HG02571 (cell line): Measurements from ENCODE around the gene FGF14.

Experiments used
- ATAC-seq: cut with Tn5 transposase; IDR thresholded peaks from one replicate; pipeline ENCODE4 v1.9.1; 2021; ENCODE audit warnings: mild to moderate bottlenecking, moderate library complexity; ENCODE audit not compliant: unreplicated experiment

The FGF14 gene

DNA sequence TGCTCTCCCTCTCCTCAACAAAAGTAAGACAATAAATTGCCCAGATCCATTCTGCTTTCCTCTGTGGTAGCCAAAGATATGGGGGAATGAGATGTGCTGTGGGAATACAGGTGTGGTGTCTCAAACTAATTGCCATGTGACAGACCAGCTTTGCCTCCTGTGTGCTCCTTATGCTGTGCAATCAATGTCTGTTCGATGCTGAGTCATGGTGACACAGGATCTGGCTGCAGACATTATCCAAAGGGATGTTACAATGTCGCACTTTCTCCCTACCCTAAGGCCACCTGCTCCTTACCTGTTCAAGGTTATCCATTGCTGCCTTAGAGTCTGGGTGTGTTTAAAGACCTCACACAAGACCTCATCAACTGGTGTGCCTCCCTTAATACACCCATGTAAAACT is 32.5 kb downstream of the FGF14 start:
- no peak for ATAC-seq

DNA sequence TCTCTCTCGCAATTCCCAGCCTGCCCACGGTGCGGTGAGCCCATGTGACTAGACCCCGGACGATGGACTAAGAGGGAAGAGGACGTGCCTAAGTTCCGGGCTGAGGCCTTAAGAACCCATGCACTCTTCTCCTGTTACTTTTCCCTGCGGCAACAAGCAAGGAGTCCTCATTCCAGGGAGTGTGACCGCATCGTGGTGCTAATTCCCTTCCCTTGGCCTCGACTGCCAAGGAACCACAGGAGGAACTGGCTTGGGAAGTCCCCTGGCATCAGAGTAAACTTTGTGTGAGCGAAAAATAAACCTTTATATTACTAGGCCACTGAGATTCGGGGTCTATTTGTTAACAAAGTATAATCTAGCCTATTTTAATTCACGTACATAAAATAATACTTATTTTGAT is 34.0 kb downstream of the FGF14 start:
- no peak for ATAC-seq

DNA sequence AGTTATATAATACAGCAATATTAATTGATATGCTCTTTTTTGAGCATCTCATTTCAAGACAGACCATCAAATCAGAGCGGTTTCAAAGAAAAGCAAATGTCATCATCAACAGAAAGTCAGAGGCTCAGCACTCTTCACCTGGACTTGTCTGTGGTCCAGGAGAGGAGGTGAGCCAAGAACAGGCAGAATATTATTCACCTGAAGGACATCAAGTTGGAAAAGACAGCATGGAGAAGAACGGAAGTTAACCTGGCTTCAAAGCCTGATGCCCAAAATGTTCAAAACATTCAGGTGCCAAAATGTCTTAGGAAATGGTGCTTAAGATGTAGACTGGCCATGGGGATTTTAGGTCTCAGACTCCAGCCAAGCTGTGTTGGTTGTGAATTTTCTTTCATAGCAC is 40.7 kb downstream of the FGF14 start:
- ATAC-seq = no peak

DNA sequence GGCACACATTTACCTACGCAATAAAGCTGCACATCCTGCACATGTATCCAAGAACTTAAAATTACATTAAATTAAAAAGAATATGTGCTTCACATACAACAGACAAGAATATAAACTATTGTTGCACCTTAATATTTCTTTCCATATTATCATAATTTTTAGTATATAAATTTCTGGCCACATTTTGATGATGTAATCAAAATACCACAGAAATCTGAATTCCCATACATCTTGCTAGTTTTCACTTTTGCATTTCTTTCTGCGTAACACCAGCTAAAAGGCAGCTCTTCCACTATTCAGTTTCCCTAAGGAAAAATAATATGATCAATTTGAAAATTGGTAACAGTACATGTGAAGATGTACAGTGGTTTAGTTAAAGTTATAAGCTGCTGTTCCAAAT is 42.6 kb downstream of the FGF14 start:
- ATAC-seq = no peak

DNA sequence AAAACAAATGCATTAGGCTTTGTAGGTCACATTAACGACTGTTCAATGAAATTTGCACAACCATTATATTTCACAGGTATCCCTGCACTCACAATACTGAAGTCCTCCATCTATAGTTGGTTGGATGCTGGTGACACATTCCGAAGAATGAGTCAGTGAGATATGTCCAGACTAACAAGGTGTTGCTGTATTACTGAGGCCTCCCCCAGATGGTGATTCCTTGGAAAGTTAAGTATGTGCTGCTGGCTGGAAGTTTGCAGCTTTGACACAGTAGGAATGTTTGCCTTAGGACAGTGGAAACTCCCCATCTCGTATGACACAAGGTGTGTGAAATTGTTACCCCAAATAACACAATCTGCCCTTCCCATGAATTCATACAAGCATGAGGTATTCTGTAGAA is 46.6 kb downstream of the FGF14 start:
- no peak for ATAC-seq

DNA sequence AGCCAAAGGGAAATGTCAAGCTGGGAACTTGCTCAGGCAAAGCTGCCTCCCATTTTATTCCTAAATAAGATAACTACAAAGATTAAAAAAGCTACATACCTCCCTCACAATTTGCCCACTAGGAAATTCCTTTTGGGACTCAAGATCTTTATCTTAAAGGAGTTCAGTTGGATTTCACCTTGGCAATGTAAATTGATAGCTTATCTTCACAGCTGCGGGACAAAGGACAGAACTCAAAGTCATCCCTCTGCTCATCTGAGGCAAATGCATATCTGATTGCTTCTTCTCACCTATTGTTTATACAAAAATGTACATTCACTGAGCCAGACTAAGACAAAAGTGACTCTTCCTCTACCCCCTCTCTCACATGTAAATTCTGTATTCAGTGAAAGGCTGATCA is 47.8 kb downstream of the FGF14 start:
- ATAC-seq = no peak

DNA sequence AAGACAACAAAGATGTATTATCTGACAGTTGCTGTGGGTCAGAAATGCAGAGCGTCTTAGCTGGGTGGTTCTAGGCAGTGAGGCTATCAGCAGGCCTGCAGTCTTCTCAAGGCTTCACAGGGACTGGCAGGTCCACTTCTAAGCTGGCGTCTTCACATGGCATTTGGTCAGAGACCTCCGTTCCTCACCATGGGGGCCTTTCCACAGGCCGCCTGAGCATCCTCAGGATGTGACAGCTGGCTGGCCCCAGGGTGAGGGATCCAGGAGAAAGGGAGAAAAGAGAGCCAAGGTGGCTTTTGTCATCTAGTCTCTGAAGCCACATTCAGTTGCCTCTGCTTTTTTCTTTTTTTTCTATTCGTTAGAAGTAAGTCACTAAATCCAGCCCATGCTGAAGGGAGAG is 50.3 kb downstream of the FGF14 start:
- ATAC-seq = no peak

DNA sequence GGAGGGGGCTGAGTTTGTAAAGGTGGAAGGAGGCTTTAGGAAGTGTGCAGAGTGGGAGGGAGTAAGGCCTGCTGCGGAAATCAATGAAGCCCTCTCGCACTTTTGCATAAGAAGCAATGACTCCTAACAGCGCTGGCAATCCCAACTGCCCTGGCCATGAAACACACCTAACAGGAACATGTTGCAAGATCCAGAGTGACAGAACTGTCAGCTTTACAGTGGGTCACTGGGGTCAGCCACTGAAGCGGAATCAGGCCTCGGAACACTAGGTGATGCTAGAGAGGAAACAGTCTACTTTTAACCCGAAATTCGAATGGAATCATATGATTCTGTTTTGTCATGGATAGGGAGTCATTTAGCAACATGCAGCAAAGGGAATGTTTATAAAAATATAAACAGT is 54.4 kb downstream of the FGF14 start:
- ATAC-seq = no peak

DNA sequence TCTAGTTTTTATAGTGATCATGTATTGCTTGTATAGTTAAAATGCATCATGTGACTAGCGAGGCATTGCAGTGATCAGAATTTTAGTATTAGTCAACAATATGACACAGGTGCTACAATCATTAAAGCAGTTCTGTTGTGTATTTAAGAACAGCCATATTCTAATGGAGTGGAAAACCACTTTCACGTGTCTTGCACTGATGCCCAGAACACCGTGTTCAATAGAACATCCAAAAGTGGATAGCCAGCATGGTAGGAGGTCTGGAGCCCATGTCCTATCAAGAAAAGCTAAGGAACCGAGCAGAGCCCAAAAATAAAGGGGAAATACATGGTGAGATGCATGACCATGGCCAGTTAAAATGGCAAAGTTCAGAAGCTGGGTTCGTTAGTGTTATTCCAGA is 55.1 kb downstream of the FGF14 start:
- no peak for ATAC-seq

DNA sequence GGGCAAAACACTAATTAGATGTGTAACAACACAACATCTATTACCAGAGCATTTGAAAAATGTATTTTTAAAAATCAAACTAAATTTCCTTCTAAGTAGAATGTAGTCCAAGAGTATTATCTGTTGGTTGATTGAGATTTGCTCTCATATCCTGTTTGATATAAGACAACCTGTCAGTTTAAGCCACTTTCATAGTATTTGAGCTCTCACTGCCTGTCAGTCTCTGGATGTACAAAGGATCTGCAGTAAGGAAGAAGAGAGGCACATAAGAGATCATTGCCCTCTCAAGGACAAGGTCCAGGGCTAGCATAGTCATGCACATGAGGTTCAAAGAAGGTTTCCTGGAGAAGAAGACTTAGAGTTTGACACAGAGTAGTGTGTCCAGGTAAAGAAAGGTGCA is 57.4 kb downstream of the FGF14 start:
- ATAC-seq = no peak

DNA sequence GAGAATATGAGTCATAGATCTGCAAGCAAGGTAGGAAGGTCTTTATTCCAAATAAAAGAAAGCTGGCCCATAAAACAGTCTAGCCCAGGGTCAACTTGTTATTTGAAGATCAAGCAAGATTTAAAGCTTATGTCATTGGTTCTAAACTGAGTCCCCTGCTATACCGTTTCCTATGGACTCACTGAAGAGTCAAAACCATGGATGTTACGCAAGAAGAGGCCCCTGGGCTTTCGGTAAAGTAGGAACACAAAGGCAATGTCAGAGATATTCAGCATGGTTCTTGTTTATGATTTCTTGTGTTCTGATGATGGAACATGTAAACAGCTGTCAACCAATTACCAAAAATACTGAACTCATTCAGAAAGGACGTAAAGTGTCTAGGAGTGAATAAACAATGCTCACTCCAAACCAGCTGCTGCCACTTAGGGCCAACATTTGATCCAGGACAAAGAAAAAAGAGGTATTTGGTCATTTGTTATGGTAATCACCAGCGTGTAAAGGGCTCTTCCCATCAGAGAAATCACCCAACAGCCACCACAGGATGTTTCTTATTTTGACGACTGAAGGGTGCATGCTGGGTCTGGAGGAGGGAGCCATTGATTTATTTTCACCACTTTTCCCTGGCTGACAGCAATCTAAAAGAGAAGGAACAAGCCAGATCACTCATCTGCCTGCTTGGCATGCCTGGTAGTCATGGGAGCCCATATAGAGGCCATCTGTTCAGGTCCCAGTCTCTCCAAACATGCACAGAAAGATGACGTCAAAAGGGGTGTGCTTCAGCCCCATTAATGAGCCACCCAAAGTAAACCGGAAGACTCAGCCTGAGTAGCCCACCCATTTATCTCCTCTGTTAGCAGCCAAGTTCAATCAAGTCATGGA is 68.3 kb downstream of the FGF14 start:
- ATAC-seq = no peak

DNA sequence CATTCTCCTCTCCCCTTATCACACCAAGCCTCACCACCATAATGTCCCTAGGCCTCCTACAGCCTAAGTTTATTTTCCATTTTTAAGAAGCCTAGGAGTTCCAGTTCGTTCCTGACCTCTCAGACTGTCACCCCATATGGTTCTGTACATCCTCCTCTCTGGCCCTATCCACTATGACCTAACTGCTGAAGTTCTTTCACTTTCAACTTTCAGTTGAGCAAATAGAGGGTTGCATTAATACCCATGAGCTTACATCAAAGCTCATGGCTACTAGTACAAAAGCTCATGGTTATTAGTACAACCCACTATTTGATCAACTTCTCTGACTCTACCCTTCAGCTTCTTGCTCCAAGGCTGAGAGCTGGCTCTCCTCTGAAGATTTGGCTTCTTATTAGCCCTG is 72.9 kb downstream of the FGF14 start:
- no peak for ATAC-seq

DNA sequence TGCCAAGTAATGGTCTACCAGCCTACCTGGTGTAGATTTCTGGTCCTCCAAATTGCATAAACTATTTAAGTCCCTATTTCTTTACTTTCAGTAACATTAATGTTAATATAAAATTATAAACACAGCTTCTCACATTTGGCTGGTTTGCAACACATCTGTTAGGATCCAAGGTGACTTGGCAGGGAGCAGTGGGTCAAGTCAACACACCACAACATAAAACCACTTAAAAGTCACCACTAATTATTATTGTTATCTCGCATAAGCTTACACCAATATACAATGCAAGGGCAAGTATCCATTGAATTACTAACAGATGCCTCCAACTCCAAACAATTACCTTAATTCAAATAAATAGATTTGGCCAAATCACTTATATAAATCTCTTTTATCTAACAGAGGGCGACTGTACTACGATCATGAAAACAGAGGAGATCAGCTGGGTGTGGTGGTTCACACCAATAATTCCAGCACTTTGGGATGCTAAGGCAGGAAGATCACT is 74.7 kb downstream of the FGF14 start:
- no peak for ATAC-seq

DNA sequence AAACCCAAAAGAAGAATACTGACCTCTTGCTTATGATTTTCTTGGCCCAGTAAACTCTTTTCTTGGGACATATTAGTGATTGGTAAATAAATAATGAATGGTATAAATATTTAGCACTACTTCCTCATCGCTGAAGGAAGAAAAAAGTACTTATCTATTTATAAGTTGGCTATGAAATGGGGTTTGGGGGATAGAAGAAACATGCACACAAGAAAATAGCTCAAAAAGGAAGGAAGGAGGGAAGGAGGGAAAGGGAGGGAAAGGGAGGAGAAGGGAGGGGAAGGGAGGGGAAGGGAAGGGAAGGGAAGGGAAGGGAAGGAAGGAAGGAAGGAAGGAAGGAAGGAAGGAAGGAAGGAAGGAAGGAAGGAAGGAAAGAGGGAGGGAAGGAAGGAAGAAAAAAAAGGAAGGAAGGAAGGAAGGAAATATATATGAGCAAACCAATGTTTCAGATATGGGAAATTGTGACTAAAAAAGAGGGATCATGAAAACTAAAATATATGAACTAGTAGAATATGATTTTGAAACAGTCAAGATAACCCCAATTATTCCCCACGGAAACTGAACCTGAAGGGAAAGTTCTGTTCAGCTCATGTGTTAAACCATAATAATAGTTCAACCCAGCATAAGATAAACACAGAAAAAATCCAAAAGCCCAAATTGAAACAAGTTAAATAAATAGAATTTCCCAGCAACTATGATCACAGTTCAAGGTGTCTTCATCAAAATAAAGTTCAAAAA is 75.3 kb downstream of the FGF14 start:
- ATAC-seq = no peak

DNA sequence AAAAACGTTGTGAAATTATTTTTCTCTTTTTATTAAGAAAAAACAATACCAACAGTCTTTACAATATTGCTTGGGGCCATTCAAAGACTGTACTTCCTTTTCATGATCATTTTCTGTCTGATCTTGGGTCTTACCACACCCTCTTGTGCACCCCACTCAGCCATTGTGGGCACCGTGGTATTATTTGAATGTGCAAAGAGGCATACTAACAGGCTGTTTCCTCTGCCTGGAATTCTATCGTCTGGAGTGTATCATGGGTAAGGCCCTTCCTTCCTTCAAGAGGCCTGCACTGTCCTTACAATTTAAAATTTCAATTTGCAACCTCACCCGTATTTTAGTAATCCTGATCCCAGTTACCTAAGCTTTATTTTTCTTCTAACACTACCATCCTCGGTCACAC is 76.5 kb downstream of the FGF14 start:
- no peak for ATAC-seq

DNA sequence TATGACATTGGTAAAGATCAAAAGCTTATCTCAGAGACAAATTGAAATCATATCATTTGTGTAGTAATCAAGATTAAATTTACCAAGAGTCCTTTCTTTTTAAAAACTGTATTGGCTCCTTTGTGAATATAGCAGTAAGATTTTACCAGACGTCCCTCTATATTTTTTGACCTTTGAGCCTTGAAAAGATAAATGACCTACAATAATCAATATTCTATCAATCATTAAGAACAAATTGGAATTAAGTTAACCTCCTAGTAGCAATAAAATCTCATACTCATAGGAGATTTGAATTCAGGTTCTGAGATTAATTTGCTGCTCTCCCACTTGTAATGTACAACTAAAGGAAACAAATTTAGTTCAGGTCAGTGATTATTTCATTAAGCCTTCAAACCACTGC is 78.3 kb downstream of the FGF14 start:
- ATAC-seq = no peak

DNA sequence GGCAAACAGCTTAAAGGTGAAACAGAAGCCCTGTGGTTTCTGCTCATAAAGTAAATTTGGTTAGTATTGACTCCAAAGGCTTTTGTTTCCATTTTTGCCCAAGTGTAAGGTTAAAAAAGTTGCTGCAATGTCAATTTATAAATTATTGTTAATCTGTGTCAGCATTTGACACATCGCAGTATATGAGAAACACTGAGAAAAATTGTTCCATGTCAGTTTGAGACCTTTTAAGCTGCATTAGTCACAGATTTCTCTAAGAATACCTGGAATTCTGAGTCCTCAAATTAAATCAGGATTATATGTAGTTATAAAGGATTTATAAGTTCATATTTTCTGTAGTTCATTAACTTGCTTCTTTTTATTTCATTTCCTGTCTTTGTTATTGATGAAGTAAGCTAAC is 78.8 kb downstream of the FGF14 start:
- ATAC-seq = no peak

DNA sequence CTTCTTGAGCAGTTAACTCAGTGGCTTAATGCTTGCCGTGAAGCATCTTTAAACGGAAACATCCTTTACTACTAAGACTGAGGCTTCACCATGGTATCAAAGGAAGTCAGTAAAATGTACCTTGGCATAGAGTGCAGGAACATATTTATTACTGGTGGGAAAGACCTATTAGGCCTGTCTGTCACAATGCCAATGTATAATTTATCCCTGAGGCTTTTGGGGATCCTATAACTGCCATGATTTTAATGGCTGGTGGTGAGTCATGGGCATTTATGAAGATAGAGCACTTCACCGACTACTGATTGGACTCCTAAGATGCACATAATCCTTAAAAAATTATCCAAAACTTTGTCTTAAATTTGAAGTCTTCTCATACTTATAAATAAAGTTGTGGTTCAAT is 79.6 kb downstream of the FGF14 start:
- no peak for ATAC-seq

DNA sequence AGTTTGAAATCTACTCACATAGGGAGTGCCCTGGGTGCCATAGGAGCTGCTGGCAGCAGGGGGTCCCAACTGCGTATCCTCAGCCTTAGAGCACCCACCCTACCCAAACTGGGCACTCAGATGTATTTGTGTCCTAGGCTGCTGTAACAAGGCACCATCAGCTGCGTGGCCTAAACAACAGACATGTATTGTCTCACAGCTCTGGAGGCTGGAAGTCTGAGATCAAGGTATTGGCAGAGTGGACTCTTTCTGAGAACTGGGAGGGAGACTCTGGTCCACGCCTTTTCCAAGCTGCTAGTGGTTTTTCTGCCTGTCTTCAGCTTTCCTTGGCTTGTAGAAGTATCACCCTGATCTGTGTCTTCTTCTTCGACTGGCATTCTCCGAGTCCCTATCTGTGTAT is 83.6 kb downstream of the FGF14 start:
- no peak for ATAC-seq

DNA sequence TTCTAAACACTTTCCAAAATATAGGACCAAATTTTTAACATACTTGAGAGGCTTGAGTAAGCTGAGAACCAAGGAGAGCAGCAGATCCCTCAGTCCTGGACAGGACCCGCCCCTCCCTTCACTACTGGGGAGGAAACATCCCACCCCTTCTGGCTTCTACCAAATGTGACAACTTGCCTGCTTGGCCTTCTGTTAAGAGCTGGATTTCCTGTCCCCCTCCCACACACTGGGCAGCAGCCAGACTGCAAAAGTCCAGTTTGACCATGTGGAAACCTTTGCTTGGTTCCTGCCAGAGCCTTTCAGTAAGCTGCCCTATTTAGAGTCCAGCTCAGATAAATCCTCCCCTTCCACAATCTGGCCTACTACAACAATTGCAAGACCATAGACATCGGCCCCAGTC is 84.3 kb downstream of the FGF14 start:
- no peak for ATAC-seq

DNA sequence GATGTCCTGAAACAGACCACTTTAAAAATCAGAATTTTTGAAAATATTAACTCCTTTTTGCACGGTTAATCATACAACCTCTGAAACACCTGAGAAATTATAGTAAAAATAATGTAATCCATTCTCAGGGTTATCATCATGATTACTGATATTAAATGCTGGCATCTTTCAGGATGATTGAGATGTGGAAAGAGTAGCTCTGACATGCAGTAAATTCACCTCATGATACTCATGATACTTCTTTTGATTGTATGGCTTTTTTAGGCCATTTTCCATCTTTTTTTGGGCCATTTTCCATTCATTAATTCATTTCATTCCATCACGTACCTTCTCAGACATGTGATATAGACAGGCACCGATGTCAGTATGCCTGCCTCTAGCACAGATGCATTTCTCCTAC is 85.1 kb downstream of the FGF14 start:
- ATAC-seq = no peak

DNA sequence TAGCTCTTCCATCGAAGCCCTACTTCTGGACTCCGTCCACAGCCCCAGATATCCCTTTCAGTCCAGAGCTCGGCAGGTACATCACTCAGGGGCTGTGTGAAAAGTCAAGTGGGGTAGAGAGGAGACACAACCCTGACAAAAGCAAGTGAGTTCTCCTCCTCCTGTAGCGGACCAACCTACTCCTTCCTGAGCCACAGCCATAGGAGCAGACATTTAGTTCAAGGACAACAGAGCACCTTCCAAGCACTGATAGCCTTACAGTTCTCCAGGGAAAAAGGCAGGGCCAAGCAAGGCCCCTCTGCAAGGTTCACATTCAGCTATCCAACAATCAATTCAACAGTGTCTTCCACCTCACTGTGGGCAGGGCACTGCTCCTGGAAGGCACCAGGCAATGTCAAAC is 89.0 kb downstream of the FGF14 start:
- no peak for ATAC-seq
